Measurements from ENCODE around the gene PC.

The PC gene

GRCh38 chr11:66868082-66868725, 90.0 kb downstream of the PC start:
- no peak for DNase-seq (ENCODE audit: low read depth, low spot score)

- DNase-seq (ENCODE audit: low read depth, low spot score) = no peak
These were observed 90.7 kb downstream of the PC start for GRCh38 chr11:66867425-66868040.

- DNase-seq (ENCODE audit: low read depth, low spot score) = no peak
These were observed 91.6 kb downstream of the PC start for GRCh38 chr11:66866511-66866986.

- DNase-seq (ENCODE audit: low read depth, low spot score) = no peak
These were observed 92.2 kb downstream of the PC start for GRCh38 chr11:66866007-66866406.

- DNase-seq (ENCODE audit: low read depth, low spot score) = no peak
These were observed 93.1 kb downstream of the PC start for GRCh38 chr11:66864924-66865697.

- DNase-seq (ENCODE audit: low read depth, low spot score) = no peak
These were observed 93.8 kb downstream of the PC start for GRCh38 chr11:66864172-66864901.

- DNase-seq (ENCODE audit: low read depth, low spot score) = no peak
These were observed 94.6 kb downstream of the PC start for GRCh38 chr11:66863428-66864125.

GRCh38 chr11:66862559-66863037, 95.6 kb downstream of the PC start:
- DNase-seq (ENCODE audit: low read depth, low spot score) = no peak

- no peak for DNase-seq (ENCODE audit: low read depth, low spot score)
These were observed 96.2 kb downstream of the PC start for GRCh38 chr11:66861774-66862558.

GRCh38 chr11:66861038-66861773, 97.0 kb downstream of the PC start:
- no peak for DNase-seq (ENCODE audit: low read depth, low spot score)

- no peak for DNase-seq (ENCODE audit: low read depth, low spot score)
These were observed 97.7 kb downstream of the PC start for GRCh38 chr11:66860449-66860831.

- no peak for DNase-seq (ENCODE audit: low read depth, low spot score)
These were observed 98.3 kb downstream of the PC start for GRCh38 chr11:66859686-66860448.

GRCh38 chr11:66858939-66859685, 99.1 kb downstream of the PC start:
- no peak for DNase-seq (ENCODE audit: low read depth, low spot score)

GRCh38 chr11:66858186-66858938, 99.8 kb downstream of the PC start:
- DNase-seq (ENCODE audit: low read depth, low spot score) = no peak

- no peak for DNase-seq (ENCODE audit: low read depth, low spot score)
These were observed 100.3 kb downstream of the PC start for GRCh38 chr11:66857927-66858185.

GRCh38 chr11:66857234-66857926, 100.8 kb downstream of the PC start:
- DNase-seq (ENCODE audit: low read depth, low spot score) = no peak

- no peak for DNase-seq (ENCODE audit: low read depth, low spot score)
These were observed 101.5 kb downstream of the PC start, which contains the start of gene LRFN4 for GRCh38 chr11:66856496-66857233. TSS of gene LRFN4 (plus strand) at chr11:66857064. CDS start at chr11:66857745, 681 bp downstream.

Data from smooth muscle cell of the brain vasculature (primary cell).